SK-N-SH treated with all-trans-retinoic acid at 6 μM for 48 hours (cell line): ENCODE results near the gene DYNC1H1.

Experiments
- ATAC-seq: fragments of 200-7000 bp; cut with Tn5 transposase; 3 replicates; pipeline ENCODE4 v1.9.1; 2020; ENCODE audit warnings: mild to moderate bottlenecking, moderate library complexity
- ARNTL ChIP-seq: fragments of 450-650 bp; formaldehyde crosslinking; IDR thresholded peaks from 2 replicates; pipeline ENCODE4 v1.5.0; 2020; ENCODE audit warnings: low read depth, mild to moderate bottlenecking, moderate library complexity, borderline replicate concordance
- BACH2 ChIP-seq: fragments of 250-450 bp; sonication (Bioruptor Pico); IDR thresholded peaks from 2 replicates; pipeline ENCODE4 v1.9.0; 2021; ENCODE audit warnings: mild to moderate bottlenecking, borderline replicate concordance
- CSDC2 ChIP-seq: fragments of 250-450 bp; sonication (Bioruptor Pico); IDR thresholded peaks from 2 replicates; pipeline ENCODE4 v1.5.0; 2020; ENCODE audit warnings: mild to moderate bottlenecking, moderate library complexity
- GLIS3 ChIP-seq: fragments of 250-450 bp; sonication (Bioruptor Pico); IDR thresholded peaks from 2 replicates; pipeline ENCODE4 v1.5.0; 2020; ENCODE audit warnings: mild to moderate bottlenecking, moderate library complexity
- ISL1 ChIP-seq: fragments of 250-450 bp; sonication (Bioruptor Pico); IDR thresholded peaks from 2 replicates; pipeline ENCODE4 v2.1.2; 2022; ENCODE audit warnings: mild to moderate bottlenecking, moderate library complexity
- OSR1 ChIP-seq: fragments of 250-450 bp; sonication (Bioruptor Pico); IDR thresholded peaks from 2 replicates; pipeline ENCODE4 v1.8.0; 2022; ENCODE audit warnings: moderate library complexity, mild to moderate bottlenecking, inconsistent platforms
- POU6F1 ChIP-seq: fragments of 250-450 bp; sonication (Bioruptor Pico); IDR thresholded peaks from 2 replicates; pipeline ENCODE4 v1.8.0; 2021; ENCODE audit warnings: low read depth, mild to moderate bottlenecking, moderate library complexity, borderline replicate concordance
- PPARA ChIP-seq: fragments of 250-450 bp; sonication (Bioruptor Pico); IDR thresholded peaks from 2 replicates; pipeline ENCODE4 v1.5.0; 2020; ENCODE audit warnings: mild to moderate bottlenecking, borderline replicate concordance
- TCF4 ChIP-seq: fragments of 250-450 bp; sonication (Bioruptor Pico); IDR thresholded peaks from 2 replicates; pipeline ENCODE4 v1.8.0; 2021; ENCODE audit warnings: mild to moderate bottlenecking, moderate library complexity, borderline replicate concordance
- TOX ChIP-seq: fragments of 250-450 bp; sonication (Bioruptor Pico); IDR thresholded peaks from 2 replicates; pipeline ENCODE4 v1.8.0; 2021; ENCODE audit warnings: mild to moderate bottlenecking, moderate library complexity, borderline replicate concordance
- TSHZ2 ChIP-seq: fragments of 250-450 bp; sonication (Bioruptor Pico); IDR thresholded peaks from 2 replicates; pipeline ENCODE4 v1.5.0; 2020; ENCODE audit warnings: mild to moderate bottlenecking, moderate library complexity
- ZC3H10 ChIP-seq: fragments of 250-450 bp; sonication (Bioruptor Pico); IDR thresholded peaks from 2 replicates; pipeline ENCODE4 v1.5.1; 2021; ENCODE audit warnings: mild to moderate bottlenecking, moderate library complexity
- ZFP3 ChIP-seq: fragments of 250-450 bp; sonication (Bioruptor Pico); IDR thresholded peaks from 2 replicates; pipeline ENCODE4 v1.5.0; 2020; ENCODE audit warnings: mild to moderate bottlenecking, moderate library complexity
- ZFP30 ChIP-seq: fragments of 450-650 bp; formaldehyde crosslinking; IDR thresholded peaks from 2 replicates; pipeline ENCODE4 v1.5.0; 2022; ENCODE audit warnings: mild to moderate bottlenecking, moderate library complexity
- ZNF565 ChIP-seq: fragments of 450-650 bp; formaldehyde crosslinking; conservative IDR thresholded peaks from 2 replicates; pipeline ENCODE4 v1.5.0; 2020; ENCODE audit warnings: low read depth, mild to moderate bottlenecking, moderate library complexity
- ZNF70 ChIP-seq: fragments of 450-650 bp; formaldehyde crosslinking; IDR thresholded peaks from 2 replicates; pipeline ENCODE4 v1.5.0; 2020; ENCODE audit warnings: mild to moderate bottlenecking, moderate library complexity
- TF ChIP-seq, protein P1 (sequence below): fragments of 250-450 bp; sonication (Bioruptor Pico); IDR thresholded peaks from 2 replicates; pipeline ENCODE4 v1.8.0; 2020; ENCODE audit warnings: mild to moderate bottlenecking, moderate library complexity, borderline replicate concordance
- TF ChIP-seq, protein P2 (sequence below): fragments of 250-450 bp; sonication (Bioruptor Pico); IDR thresholded peaks from 2 replicates; pipeline ENCODE4 v1.5.1; 2021; ENCODE audit warnings: mild to moderate bottlenecking, moderate library complexity

Gene DYNC1H1

GRCh38 chr14:102052522-102052921 is 88.1 kb downstream of the DYNC1H1 start:
- no peak for TF ChIP-seq ZFP30 (CRISPR knock-in tag)
- no peak for TF ChIP-seq PPARA (CRISPR knock-in tag)
- no peak for ATAC-seq

- peak; percentile 17; the same call in 2 of the 3 replicates for ATAC-seq
- TF ChIP-seq TOX (CRISPR knock-in tag), result no peak
- peak; percentile 95 for TF ChIP-seq ZFP3
Observed at GRCh38 chr14:102055181-102055901, 91.0 kb downstream of the DYNC1H1 start.

DNA sequence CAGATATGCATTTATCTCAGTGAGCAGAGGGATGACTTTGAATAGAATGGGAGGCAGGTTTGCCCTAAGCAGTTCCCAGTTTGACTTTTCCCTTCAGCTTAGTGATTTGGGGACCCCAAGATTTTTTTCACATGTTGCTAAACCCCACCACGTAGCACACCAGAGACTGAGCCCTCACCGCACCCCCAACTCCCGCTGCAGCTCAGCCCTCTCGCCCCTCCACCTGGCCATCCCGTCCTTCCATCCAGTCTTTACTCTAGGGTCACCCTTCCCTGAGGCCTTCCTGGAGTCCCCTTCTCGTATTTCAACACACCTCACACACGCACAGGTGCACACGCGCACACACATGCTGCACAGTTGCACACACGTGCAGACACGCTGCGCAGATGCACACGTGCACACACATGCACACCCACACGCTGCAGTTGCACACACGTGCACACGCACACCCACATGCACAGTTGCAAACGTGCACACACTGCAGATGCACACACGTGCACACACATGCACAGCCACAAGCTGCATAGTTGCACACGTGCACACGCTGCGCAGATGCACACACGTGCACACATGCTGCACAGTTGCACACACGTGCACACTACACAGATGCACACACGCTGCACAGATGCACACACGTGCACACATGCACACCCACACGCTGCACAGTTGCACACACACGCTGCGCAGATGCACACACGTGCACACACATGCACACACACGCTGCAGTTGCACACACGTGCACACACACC is 92.5 kb downstream of the DYNC1H1 start:
- no peak for TF ChIP-seq ZFP30 (CRISPR knock-in tag)
- ATAC-seq, result peak; percentile 6

GRCh38 chr14:102057480-102058114 is 93.2 kb downstream of the DYNC1H1 start:
- TF ChIP-seq BACH2, result no peak
- no peak for TF ChIP-seq ARNTL
- TF ChIP-seq, protein P1, sequence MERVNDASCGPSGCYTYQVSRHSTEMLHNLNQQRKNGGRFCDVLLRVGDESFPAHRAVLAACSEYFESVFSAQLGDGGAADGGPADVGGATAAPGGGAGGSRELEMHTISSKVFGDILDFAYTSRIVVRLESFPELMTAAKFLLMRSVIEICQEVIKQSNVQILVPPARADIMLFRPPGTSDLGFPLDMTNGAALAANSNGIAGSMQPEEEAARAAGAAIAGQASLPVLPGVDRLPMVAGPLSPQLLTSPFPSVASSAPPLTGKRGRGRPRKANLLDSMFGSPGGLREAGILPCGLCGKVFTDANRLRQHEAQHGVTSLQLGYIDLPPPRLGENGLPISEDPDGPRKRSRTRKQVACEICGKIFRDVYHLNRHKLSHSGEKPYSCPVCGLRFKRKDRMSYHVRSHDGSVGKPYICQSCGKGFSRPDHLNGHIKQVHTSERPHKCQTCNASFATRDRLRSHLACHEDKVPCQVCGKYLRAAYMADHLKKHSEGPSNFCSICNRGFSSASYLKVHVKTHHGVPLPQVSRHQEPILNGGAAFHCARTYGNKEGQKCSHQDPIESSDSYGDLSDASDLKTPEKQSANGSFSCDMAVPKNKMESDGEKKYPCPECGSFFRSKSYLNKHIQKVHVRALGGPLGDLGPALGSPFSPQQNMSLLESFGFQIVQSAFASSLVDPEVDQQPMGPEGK (CRISPR knock-in tag), result no peak
- ATAC-seq, result peak; percentile 18

- no peak for ATAC-seq
- TF ChIP-seq POU6F1 (CRISPR knock-in tag) (no peak), ZNF70 (CRISPR knock-in tag) (no peak), ZC3H10 (CRISPR knock-in tag) (no peak), TOX (CRISPR knock-in tag) (no peak)
Observed at GRCh38 chr14:102058146-102058545, 93.8 kb downstream of the DYNC1H1 start.

DNA sequence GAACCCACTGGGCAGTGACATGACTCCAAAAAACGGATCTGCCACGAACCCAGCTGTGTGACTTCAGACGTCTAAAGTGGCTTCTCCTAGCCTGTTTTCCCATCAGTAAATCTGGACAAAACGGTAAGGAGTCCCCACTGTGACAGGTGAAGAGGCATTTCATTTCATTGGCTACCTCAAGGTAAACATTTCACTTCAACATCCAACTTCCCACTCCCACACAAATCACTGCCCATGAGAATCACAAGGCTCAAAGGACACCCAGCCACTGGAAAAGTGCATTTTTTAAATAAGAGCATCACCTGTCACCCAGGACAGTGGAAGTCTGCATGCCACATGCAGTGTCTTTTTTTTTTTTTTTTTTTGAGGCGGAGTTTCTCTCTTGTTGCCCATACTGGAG is 94.6 kb downstream of the DYNC1H1 start:
- no peak for ATAC-seq
- TF ChIP-seq TCF4 (CRISPR knock-in tag) (no peak), ZNF565 (no peak), BACH2 (no peak), PPARA (CRISPR knock-in tag) (no peak), TOX (CRISPR knock-in tag) (no peak), OSR1 (CRISPR knock-in tag) (no peak), ZFP3 (no peak), ZNF70 (CRISPR knock-in tag) (no peak), POU6F1 (CRISPR knock-in tag) (no peak), ZC3H10 (CRISPR knock-in tag) (no peak), CSDC2 (CRISPR knock-in tag) (no peak), GLIS3 (CRISPR knock-in tag) (no peak), ARNTL (no peak), ISL1 (CRISPR knock-in tag) (no peak), TSHZ2 (CRISPR knock-in tag) (no peak)
- TF ChIP-seq, protein P2, sequence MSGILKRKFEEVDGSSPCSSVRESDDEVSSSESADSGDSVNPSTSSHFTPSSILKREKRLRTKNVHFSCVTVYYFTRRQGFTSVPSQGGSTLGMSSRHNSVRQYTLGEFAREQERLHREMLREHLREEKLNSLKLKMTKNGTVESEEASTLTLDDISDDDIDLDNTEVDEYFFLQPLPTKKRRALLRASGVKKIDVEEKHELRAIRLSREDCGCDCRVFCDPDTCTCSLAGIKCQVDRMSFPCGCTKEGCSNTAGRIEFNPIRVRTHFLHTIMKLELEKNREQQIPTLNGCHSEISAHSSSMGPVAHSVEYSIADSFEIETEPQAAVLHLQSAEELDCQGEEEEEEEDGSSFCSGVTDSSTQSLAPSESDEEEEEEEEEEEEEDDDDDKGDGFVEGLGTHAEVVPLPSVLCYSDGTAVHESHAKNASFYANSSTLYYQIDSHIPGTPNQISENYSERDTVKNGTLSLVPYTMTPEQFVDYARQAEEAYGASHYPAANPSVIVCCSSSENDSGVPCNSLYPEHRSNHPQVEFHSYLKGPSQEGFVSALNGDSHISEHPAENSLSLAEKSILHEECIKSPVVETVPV (CRISPR knock-in tag), result no peak
- TF ChIP-seq, protein P1 (CRISPR knock-in tag), result no peak
